ENCODE data around the gene PRPF40A. TPM values are rescaled to one million over a fixed set of nuclear protein-coding genes. Genes with fewer than 3 reads are reported as not detected.
A peak's percentile ranks its signal among the peaks of the same experiment; 100 is the strongest.

PRPF40A gene
- total and polyA plus RNA-seq, 11 donors = 9.8 to 53.5 (median 34.3) TPM

DNA sequence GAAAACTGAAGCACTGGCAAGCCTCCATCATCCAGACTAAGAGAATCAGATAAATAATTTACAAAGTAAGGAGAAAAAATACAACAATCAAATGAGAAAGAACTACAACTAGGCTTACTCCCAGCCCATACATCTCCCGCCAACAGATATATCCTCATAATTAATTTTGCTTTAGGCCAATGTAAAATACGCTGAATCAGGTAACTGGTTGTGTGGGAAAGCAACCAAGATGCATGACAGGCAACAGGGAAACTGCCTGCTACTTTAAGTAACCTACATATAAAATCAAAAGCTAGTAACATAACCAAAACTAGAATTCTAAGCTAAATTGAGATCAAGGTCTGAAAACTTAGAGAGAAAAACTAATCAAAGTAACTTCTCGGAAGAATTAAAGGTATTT lies 21.5 kb downstream of the PRPF40A start:
- Histone ChIP-seq H3K36me3 (peaks cover 0 to 33% (median 21%) of the 10 kb centered on the region in 9 donors), H3K9me3 (no peaks in the 10 kb centered on the region), H3K27ac (no peak overlapping the region), H3K4me1 (peaks cover 0 to 20% (median 4%) of the 10 kb centered on the region in 12 donors), H3K27me3 (no peaks in the 10 kb centered on the region), H3K4me3 (no peak overlapping the region)
- intact Hi-C loops (cut with DNase I) = no loop called here
- DNase-seq (no peak), ATAC-seq (no peak)
- 96 to 99% (median 97%) methylated on average over 3 of the region's 3 CpGs for WGBS, 4 donors
- TF ChIP-seq, protein P1, sequence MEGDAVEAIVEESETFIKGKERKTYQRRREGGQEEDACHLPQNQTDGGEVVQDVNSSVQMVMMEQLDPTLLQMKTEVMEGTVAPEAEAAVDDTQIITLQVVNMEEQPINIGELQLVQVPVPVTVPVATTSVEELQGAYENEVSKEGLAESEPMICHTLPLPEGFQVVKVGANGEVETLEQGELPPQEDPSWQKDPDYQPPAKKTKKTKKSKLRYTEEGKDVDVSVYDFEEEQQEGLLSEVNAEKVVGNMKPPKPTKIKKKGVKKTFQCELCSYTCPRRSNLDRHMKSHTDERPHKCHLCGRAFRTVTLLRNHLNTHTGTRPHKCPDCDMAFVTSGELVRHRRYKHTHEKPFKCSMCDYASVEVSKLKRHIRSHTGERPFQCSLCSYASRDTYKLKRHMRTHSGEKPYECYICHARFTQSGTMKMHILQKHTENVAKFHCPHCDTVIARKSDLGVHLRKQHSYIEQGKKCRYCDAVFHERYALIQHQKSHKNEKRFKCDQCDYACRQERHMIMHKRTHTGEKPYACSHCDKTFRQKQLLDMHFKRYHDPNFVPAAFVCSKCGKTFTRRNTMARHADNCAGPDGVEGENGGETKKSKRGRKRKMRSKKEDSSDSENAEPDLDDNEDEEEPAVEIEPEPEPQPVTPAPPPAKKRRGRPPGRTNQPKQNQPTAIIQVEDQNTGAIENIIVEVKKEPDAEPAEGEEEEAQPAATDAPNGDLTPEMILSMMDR (IDR thresholded peaks at IDR 0.05) = no peak
- TF ChIP-seq POLR2A (IDR thresholded peaks at IDR 0.05) = no peak

DNA sequence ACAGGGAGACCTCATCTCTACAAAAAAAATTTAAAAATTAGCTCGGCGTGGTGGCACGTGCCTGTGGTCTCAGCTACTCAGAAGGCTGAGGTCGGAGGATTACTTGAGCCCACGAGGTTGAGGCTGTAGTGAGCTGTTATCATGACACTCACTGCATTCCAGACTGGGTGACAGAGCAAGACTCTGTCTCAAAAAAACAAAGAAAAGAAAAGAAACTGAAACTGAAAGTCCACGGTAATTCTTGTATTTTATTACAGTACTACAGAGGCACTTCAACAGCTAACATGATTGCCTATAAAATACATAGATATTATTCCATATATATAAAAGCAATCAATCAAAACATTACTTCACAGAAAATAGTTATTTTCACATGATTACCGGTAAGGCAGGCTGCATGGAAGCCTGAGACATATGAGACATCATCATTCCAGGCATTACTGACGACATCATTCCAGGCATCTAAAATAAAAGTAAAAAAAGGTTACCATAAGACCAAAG lies 23.1 kb downstream of the PRPF40A start:
- Histone ChIP-seq H3K9me3 (no peaks in the 10 kb centered on the region), H3K36me3 (peaks cover 0 to 40% (median 21%) of the 10 kb centered on the region in 9 donors), H3K27me3 (no peaks in the 10 kb centered on the region), H3K4me1 (peaks cover 0 to 20% (median 4%) of the 10 kb centered on the region in 12 donors), H3K4me3 (peak overlapping the region in 11 of 12 donors; percentile 2 to 54 (median 38)), H3K27ac (peak overlapping the region in 6 of 12 donors; percentile 33 to 84 (median 38))
- intact Hi-C loops (cut with DNase I) = no loop called here
- ATAC-seq (peak in 2 of 4 donors; percentile 69), DNase-seq (no peak)
- 40 to 53% (median 46%) methylated on average over 8 of the region's 8 CpGs for WGBS, 4 donors
- TF ChIP-seq POLR2A (IDR thresholded peaks at IDR 0.05) = no peak
- TF ChIP-seq, protein P1 (IDR thresholded peaks at IDR 0.05) = no peak

DNA sequence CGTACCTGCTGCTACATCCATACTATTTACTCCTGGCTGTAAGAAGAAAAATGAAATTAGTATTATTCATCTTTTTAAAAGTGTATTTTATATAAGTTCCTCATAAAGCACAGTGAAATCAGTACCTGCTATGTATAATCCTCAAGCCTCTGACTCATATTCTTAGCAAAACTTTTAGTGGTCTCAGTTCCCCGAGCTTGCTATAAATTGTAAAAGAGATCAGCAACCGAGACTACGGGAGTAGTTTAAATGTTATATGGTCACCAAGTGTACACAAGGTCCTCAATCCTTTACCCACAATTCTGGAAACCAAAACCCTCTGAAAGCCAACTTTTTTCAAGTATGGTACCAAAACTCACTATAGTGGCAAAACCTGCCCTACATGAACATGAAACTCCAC lies 24.2 kb downstream of the PRPF40A start:
- Histone ChIP-seq H3K27me3 (no peaks in the 10 kb centered on the region), H3K27ac (no peak overlapping the region), H3K36me3 (peaks cover 0 to 46% (median 22%) of the 10 kb centered on the region in 9 donors), H3K4me1 (peaks cover 0 to 20% (median 4%) of the 10 kb centered on the region in 12 donors), H3K9me3 (no peaks in the 10 kb centered on the region), H3K4me3 (no peak overlapping the region)
- TF ChIP-seq, protein P1 (IDR thresholded peaks at IDR 0.05) = no peak
- no peak for TF ChIP-seq POLR2A (IDR thresholded peaks at IDR 0.05)
- intact Hi-C loops (cut with DNase I) = no loop called here
- ATAC-seq = no peak
- DNase-seq = no peak
- WGBS, 4 donors = 90 to 97% (median 96%) methylated on average over 4 of the region's 4 CpGs

DNA sequence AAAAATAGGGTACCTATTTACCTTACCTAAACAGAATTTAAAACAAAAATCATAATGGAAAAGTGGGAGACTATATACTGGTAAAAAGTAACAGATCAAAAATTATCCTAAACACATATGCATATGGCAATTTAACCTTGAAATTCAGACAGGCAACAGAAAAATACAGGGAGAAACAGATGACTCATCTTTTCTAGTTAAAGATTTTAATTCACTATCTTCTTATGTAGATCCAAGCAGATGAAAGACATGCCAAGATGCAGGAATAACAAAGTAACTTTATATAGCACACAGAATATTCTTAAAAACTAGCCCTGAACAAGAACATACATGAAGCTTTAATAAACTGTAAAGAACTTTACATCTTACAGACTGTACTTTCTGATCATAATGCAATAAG lies 30.9 kb downstream of the PRPF40A start:
- DNase-seq (no peak), ATAC-seq (no peak)
- Histone ChIP-seq H3K27ac (no peak overlapping the region), H3K4me1 (no peaks in the 10 kb centered on the region), H3K36me3 (peaks cover 0 to 28% (median 12%) of the 10 kb centered on the region in 9 donors), H3K4me3 (no peak overlapping the region), H3K9me3 (no peaks in the 10 kb centered on the region), H3K27me3 (no peaks in the 10 kb centered on the region)
- intact Hi-C loops (cut with DNase I) = no loop called here
- TF ChIP-seq, protein P1 (IDR thresholded peaks at IDR 0.05) = no peak
- no peak for TF ChIP-seq POLR2A (IDR thresholded peaks at IDR 0.05)

Measured in heart left ventricle (tissue), 16 donors.